K562 treated with DMSO at 1 percent for 4 hours (cell line): ENCODE results near the gene MAPK8. TPM values are rescaled to one million over a fixed set of nuclear protein-coding genes. Genes with fewer than 3 reads are reported as not detected.

ENCODE experiments used
- total RNA-seq: library from RNA; unstranded; fragments of 300-600 nt; gene quantifications from 2 replicates; pipeline ENCODE4 v1.2.3, GENCODE V29; 2022; ENCODE audit not compliant: insufficient read depth

The MAPK8 gene
- 33.9 and 37.3 TPM in 2 replicates for total RNA-seq

DNA sequence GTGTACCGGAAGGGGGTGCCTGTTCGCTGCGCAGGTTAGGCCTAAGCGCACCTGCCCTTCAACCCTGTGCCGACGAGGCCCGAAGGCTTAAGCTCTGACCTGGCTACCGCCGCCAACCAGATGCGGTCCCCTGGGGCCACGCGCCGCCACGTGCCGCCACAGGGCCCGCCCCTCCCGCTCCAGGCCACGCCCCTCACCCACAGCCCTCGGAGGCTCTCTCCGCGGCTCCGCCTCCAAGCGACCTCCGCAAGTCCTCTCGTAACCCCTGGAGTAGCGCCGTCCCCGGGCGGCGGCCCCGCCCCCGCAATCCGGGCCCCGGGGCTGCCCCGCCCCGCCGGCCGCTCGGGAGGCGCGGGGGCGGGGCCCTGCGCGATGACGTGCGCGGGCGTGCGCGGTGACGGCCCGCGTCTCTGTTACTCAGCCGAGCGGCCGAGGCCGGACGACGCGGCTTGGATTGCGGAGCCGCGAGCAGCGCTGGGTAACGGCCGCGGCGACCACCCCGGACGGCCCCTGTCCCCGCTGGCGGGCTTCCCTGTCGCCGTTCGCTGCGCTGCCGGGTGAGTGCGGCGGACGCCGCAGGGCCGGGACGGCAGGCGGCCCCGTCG lies at the start of gene MAPK8:
TSS of gene MAPK8 (plus strand) at position 413 of the 605 bp plus-strand sequence. CDS start 94,984 bp downstream, outside the sequence.

DNA sequence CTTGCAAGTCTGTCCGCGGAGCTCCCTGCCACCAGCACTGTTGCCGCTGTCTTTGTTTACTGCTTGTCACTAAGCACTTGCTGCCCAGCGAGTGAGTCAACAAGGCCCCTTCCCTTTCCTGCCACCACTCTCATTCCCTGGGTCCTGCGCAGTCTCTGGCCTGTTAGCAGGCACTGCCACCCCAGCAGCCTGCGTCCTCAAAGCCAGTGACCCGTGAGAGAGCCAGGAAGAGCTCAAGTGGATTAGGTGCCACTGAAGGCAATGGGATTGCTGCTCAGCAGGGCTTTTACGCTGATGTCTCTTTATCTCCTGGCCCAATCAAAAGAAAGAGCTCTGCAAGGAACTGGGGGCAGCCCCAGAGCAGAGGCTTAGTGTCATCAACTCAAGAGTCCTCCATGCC lies 31.8 kb upstream of the MAPK8 start, which contains the start of gene FRMPD2:
TSS of gene FRMPD2 (minus strand) at position 61 of the 400 bp plus-strand sequence. CDS start 129 bp downstream, outside the sequence.

Other genes with a start within 250 kb of the MAPK8 start
- 0.56 TPM in 1 of 2 replicates, not detected in the other for gene FRMPD2, start 32.0 kb upstream of the MAPK8 start, total RNA-seq